MM.1S (cell line): Measurements from ENCODE around the gene GARNL3.

Source experiments
- EZH2phosphoT487 ChIP-seq: fragments of 300-600 bp; sonication (generic); IDR thresholded peaks from 2 replicates; pipeline ENCODE4 v1.6.1; 2018; ENCODE audit warnings: antibody characterized with exemption, low read length
- TF ChIP-seq, protein P1 (sequence below): fragments of 300-600 bp; sonication (generic); IDR thresholded peaks from 2 replicates; pipeline ENCODE4 v1.5.1; 2016; ENCODE audit warnings: antibody characterized with exemption, low read length, mixed read lengths

DNA sequence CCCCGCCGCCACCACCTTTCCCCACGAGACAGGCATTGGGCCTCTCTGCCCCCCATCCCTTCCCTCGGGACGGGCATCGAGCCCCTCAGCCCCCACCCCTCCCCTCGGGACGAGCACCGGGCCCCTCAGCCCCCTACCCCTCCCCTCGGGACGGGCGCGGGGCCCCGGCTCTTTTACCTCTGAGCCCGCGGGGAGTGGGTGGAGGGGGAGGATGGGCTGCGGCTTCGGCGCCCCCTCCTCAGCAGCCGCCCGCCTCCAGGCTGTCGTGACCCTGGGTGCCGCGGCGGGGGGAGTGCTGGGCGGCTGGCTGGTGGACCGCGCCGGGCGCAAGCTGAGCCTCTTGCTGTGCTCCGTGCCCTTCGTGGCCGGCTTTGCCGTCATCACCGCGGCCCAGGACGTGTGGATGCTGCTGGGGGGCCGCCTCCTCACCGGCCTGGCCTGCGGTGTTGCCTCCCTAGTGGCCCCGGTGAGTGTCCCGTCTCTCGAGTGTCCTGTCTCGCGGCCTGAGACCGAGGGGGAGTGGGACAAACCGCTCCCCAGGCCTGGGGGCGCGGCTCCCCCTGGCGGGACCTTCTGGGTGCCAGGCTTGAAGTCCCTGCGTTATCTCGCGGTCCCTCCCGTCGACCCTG, 133.2 kb downstream of the GARNL3 start:
- TF ChIP-seq, protein P1, sequence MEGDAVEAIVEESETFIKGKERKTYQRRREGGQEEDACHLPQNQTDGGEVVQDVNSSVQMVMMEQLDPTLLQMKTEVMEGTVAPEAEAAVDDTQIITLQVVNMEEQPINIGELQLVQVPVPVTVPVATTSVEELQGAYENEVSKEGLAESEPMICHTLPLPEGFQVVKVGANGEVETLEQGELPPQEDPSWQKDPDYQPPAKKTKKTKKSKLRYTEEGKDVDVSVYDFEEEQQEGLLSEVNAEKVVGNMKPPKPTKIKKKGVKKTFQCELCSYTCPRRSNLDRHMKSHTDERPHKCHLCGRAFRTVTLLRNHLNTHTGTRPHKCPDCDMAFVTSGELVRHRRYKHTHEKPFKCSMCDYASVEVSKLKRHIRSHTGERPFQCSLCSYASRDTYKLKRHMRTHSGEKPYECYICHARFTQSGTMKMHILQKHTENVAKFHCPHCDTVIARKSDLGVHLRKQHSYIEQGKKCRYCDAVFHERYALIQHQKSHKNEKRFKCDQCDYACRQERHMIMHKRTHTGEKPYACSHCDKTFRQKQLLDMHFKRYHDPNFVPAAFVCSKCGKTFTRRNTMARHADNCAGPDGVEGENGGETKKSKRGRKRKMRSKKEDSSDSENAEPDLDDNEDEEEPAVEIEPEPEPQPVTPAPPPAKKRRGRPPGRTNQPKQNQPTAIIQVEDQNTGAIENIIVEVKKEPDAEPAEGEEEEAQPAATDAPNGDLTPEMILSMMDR: peak; percentile 47
- no peak for TF ChIP-seq EZH2phosphoT487
